H1 (cell line): Measurements from ENCODE around the gene GPC1. TPM values are rescaled to one million over a fixed set of nuclear protein-coding genes. Genes with fewer than 3 reads are reported as not detected.
A peak's percentile ranks its signal among the peaks of the same experiment; 100 is the strongest.

Experiments used
- CTCF ChIA-PET: fragments of 300-600 bp; sonication (Branson Sonifier 250); formaldehyde crosslinking; loops from one replicate; lab custom pipeline; 2021; ENCODE audit not compliant: partially characterized antibody; lab: Charles Lee
- POLR2A ChIA-PET: fragments of 300-600 bp; sonication (Branson Sonifier 250); formaldehyde crosslinking; loops from one replicate; lab custom pipeline; 2021; ENCODE audit warnings: inconsistent platforms; ENCODE audit not compliant: partially characterized antibody; lab: Charles Lee
- DNase-seq, 2 experiments: peaks; one replicate each; pipeline versions ENCODE4 v3.0.0 to v3.0.0-alpha.2; 2010 to 2022; ENCODE audit warnings: low spot score in 2 of 2, low read depth in 1 of 2, mixed read lengths in 1 of 2
- FAIRE-seq: peaks from 2 replicates; lab custom pipeline; 2011; peaks lifted over from hg19 to GRCh38; lab: Jason Lieb, UNC
- H2AFZ ChIP-seq: 2 replicates; pipeline ENCODE4 v1.8.1; 2012; ENCODE audit warnings: low read length, inconsistent platforms
- H2AK5ac ChIP-seq: 2 replicates; pipeline ENCODE4 v1.6.1; 2013; ENCODE audit warnings: low read depth, low read length
- H2BK120ac ChIP-seq: replicated peaks from 2 replicates; pipeline ENCODE3; 2013; ENCODE audit warnings: low read depth, low read length, inconsistent platforms
- H2BK12ac ChIP-seq: 2 replicates; pipeline ENCODE4 v1.6.1; 2013; ENCODE audit warnings: low read depth, low read length
- H2BK15ac ChIP-seq: 2 replicates; pipeline ENCODE4 v1.6.1; 2013; ENCODE audit warnings: low read length
- H2BK20ac ChIP-seq: 2 replicates; pipeline ENCODE4 v1.6.1; 2013; ENCODE audit warnings: low read length
- H2BK5ac ChIP-seq: 2 replicates; pipeline ENCODE4 v1.6.1; 2013; ENCODE audit warnings: low read depth, low read length
- H3K14ac ChIP-seq: 2 replicates; pipeline ENCODE4 v1.6.1; 2013; ENCODE audit warnings: inconsistent platforms; ENCODE audit not compliant: insufficient read length
- H3K18ac ChIP-seq: 2 replicates; pipeline ENCODE4 v1.6.1; 2013; ENCODE audit warnings: low read length; ENCODE audit errors: extremely low read depth
- H3K23ac ChIP-seq: 2 replicates; pipeline ENCODE4 v1.6.1; 2013; ENCODE audit warnings: inconsistent platforms; ENCODE audit not compliant: insufficient read length
- H3K23me2 ChIP-seq: 2 replicates; pipeline ENCODE4 v1.6.1; 2013; ENCODE audit warnings: low read depth, low read length
- H3K27ac ChIP-seq: 2 replicates; pipeline ENCODE4 v1.6.1; 2011; ENCODE audit warnings: low read depth, low read length, inconsistent platforms
- H3K27me3 ChIP-seq, 4 experiments: replicated peaks in 1 of 4; 1 replicate in 1 of 4; 2 replicates in 3 of 4; pipeline versions ENCODE4 v1.6.1 to v1.8.1; 2011 to 2013; ENCODE audit warnings: low read length in 3 of 4, mild to moderate bottlenecking in 3 of 4, inconsistent platforms in 2 of 4, mixed read lengths in 2 of 4, moderate library complexity in 1 of 4; ENCODE audit not compliant: control insufficient read depth in 3 of 4, insufficient read depth in 3 of 4; ENCODE audit errors: extremely low read depth in 1 of 4
- H3K36me3 ChIP-seq, 4 experiments: 2 replicates each; pipeline versions ENCODE4 v1.6.1 to v1.8.1; 2011 to 2013; ENCODE audit warnings: mild to moderate bottlenecking in 4 of 4, low read length in 3 of 4, moderate library complexity in 2 of 4, control low read depth in 1 of 4, inconsistent platforms in 1 of 4; ENCODE audit not compliant: insufficient read depth in 4 of 4, control insufficient read depth in 2 of 4
- H3K4ac ChIP-seq: replicated peaks from 2 replicates; pipeline ENCODE3; 2013; ENCODE audit warnings: low read length, low read depth, mixed read lengths, inconsistent platforms; ENCODE audit not compliant: insufficient read length
- H3K4me1 ChIP-seq, 4 experiments: replicated peaks in 1 of 4; 1 replicate in 1 of 4; 2 replicates in 3 of 4; pipeline versions ENCODE4 v1.6.1 to v1.8.1; 2011 to 2013; ENCODE audit warnings: low read length in 3 of 4, inconsistent platforms in 2 of 4, mixed read lengths in 1 of 4; ENCODE audit not compliant: insufficient read depth in 4 of 4, control insufficient read depth in 3 of 4
- H3K4me2 ChIP-seq, 2 experiments: 2 replicates each; pipeline versions ENCODE4 v1.6.1 to v1.8.1; 2011 to 2013; ENCODE audit warnings: low read depth in 2 of 2, low read length in 2 of 2, control low read depth in 1 of 2, inconsistent platforms in 1 of 2, mild to moderate bottlenecking in 1 of 2; ENCODE audit not compliant: insufficient read depth in 1 of 2
- H3K4me3 ChIP-seq, 4 experiments: fragments of 200-600, 300-600 bp in 1 of 4; sonication (generic), shearing (Covaris generic), sonication (Bioruptor Twin) in 1 of 4; 2 replicates each; pipeline versions ENCODE4 v1.5.1 to v1.8.1; 2011 to 2016; ENCODE audit warnings: low read length in 4 of 4, low read depth in 3 of 4, control low read depth in 2 of 4, inconsistent platforms in 2 of 4, mild to moderate bottlenecking in 2 of 4, mixed read lengths in 1 of 4, moderate library complexity in 1 of 4; ENCODE audit not compliant: insufficient read depth in 2 of 4; ENCODE audit errors: extremely low read depth in 1 of 4
- H3K56ac ChIP-seq: replicated peaks from 2 replicates; pipeline ENCODE3; 2013; ENCODE audit warnings: low read depth, mild to moderate bottlenecking, mixed read lengths, low read length, inconsistent platforms; ENCODE audit not compliant: insufficient read length
- H3K79me1 ChIP-seq: 2 replicates; pipeline ENCODE4 v1.6.1; 2013; ENCODE audit warnings: low read depth, low read length, control low read depth
- H3K79me2 ChIP-seq, 2 experiments: 2 replicates each; pipeline versions ENCODE4 v1.6.1 to v1.8.1; 2012 to 2013; ENCODE audit warnings: low read length in 2 of 2, mild to moderate bottlenecking in 2 of 2, inconsistent platforms in 1 of 2; ENCODE audit not compliant: insufficient read depth in 2 of 2, control insufficient read depth in 1 of 2
- H3K9ac ChIP-seq, 4 experiments: replicated peaks in 1 of 4; 1 replicate in 1 of 4; 2 replicates in 3 of 4; pipeline versions ENCODE4 v1.6.1 to v1.8.1; 2011 to 2013; ENCODE audit warnings: low read depth in 3 of 4, low read length in 3 of 4, control low read depth in 2 of 4, mild to moderate bottlenecking in 2 of 4, moderate library complexity in 2 of 4, inconsistent platforms in 1 of 4; ENCODE audit errors: extremely low read depth in 1 of 4
- H3K9me3 ChIP-seq, 2 experiments: 2 replicates each; pipeline versions ENCODE4 v1.6.1 to v1.8.1; 2012 to 2013; ENCODE audit warnings: mild to moderate bottlenecking in 2 of 2, moderate library complexity in 2 of 2, control low read depth in 1 of 2, inconsistent platforms in 1 of 2, low read depth in 1 of 2, low read length in 1 of 2, mixed read lengths in 1 of 2; ENCODE audit not compliant: insufficient read depth in 2 of 2
- H4K20me1 ChIP-seq, 2 experiments: replicated peaks in 1 of 2; 2 replicates each; pipeline versions ENCODE3 to v1.8.1; 2011 to 2013; ENCODE audit warnings: inconsistent platforms in 2 of 2, low read length in 2 of 2, mild to moderate bottlenecking in 1 of 2; ENCODE audit not compliant: insufficient read depth in 2 of 2, control insufficient read depth in 1 of 2
- H4K5ac ChIP-seq: 2 replicates; pipeline ENCODE4 v1.6.1; 2013; ENCODE audit warnings: low read length, low read depth, mixed read lengths, inconsistent platforms; ENCODE audit not compliant: insufficient read length
- H4K8ac ChIP-seq: 2 replicates; pipeline ENCODE4 v1.8.0; 2013; ENCODE audit warnings: mild to moderate bottlenecking, moderate library complexity, low read length, inconsistent platforms; ENCODE audit not compliant: insufficient read depth; ENCODE audit errors: extremely low read depth
- H4K91ac ChIP-seq: replicated peaks from 2 replicates; pipeline ENCODE3; 2013; ENCODE audit warnings: low read length, mixed read lengths, inconsistent platforms; ENCODE audit not compliant: insufficient read length
- RNF2 ChIP-seq: fragments of 200-900, 300-1000 bp; sonication (generic); IDR thresholded peaks from 2 replicates; pipeline ENCODE4 v1.7.1; 2016; ENCODE audit warnings: borderline replicate concordance, low read depth, mild to moderate bottlenecking, antibody characterized with exemption, low read length; ENCODE audit not compliant: poor library complexity, severe bottlenecking; ENCODE audit errors: missing control alignments
- WGBS, 2 experiments: shearing (Covaris generic) in 1 of 2; methylation state at CpG; one replicate each; pipeline versions ENCODE4 v1.1.6 to v1.1.7; 2013 to 2015; ENCODE audit warnings: low lambda C conversion rate in 2 of 2, mixed read lengths in 2 of 2, inconsistent platforms in 1 of 2, low coverage in 1 of 2, missing lambda C conversion rate in 1 of 2; ENCODE audit not compliant: insufficient replicate concordance in 2 of 2, insufficient coverage in 1 of 2, insufficient read length in 1 of 2; ENCODE audit errors: extremely low coverage in 1 of 2, missing lambda C conversion rate in 1 of 2; 5-methylcytosine and 5-hydroxymethylcytosine counted together
- polyA plus RNA-seq, 7 experiments: library from polyadenylated mRNA; depleted of rRNA in 3 of 7; stranded (reverse) in 5 of 7; unstranded in 2 of 7; fragments of >200 nt in 5 of 7; fragments of 200-250 nt in 2 of 7; gene quantifications; 1 replicate in 5 of 7; 2 replicates in 1 of 7; 4 replicates in 1 of 7; pipeline versions ENCODE4 v1.2.1 to v1.2.3, GENCODE V29; 2011 to 2013; ENCODE audit warnings: missing spikeins in 2 of 7, mixed read lengths in 2 of 7
- total RNA-seq: library from RNA; stranded (reverse); fragmentation: NEBNext Ultra II Directional; extraction: Animal tissue kit (Norgen Biotek cat#: 25700); gene quantifications from 2 replicates; pipeline ENCODE4 v1.2.1, GENCODE V29; 2021
- TF ChIP-seq, protein P1 (sequence below), 3 experiments: IDR thresholded peaks; 1 replicate in 2 of 3; 2 replicates in 1 of 3; pipeline versions ENCODE4 v1.5.1 to v1.6.1; 2011; ENCODE audit warnings: low read length in 3 of 3, mild to moderate bottlenecking in 3 of 3, inconsistent platforms in 2 of 3, low read depth in 1 of 3, moderate library complexity in 1 of 3; ENCODE audit not compliant: insufficient read depth in 1 of 3; ENCODE audit errors: control extremely low read depth in 1 of 3

GPC1 gene
- total and polyA plus RNA-seq, 2 of the 8 experiments (the other 6 are each of a cell fraction or from before 2014, with no cell fraction given): 21.9 to 28.3 TPM

DNA sequence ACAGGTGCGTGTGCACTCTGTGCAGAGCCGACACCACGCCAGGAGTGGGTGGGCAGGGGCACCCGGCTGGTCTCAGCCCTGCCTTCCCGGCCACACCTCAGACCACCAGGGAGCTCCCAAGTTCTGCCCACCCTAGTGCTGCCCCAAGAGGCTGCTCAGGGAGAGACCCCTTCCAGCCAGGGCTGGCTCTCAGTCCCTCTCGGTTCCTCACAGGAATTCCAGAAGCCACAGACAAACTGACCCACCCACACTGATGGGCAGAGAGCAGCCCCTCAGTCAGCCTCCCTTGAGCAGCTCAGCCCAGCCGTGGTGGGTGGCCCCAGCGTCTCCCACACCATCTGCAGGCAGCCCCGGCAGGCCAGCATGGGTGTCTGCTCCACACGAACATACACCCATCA is 33.8 kb downstream of the GPC1 start:
- no peak overlapping the region for H3K14ac ChIP-seq
- H3K56ac ChIP-seq: no peak overlapping the region
- no peak overlapping the region for H4K5ac ChIP-seq
- FAIRE-seq (no peak), DNase-seq (no peak)
- H3K18ac ChIP-seq: no peak overlapping the region
- peaks cover 0 to 6% (median 0%) of the 10 kb centered on the region in 4 experiments; a peak in 3 of 8 replicates for H3K36me3 ChIP-seq
- H3K4me1 ChIP-seq: no peaks in the 10 kb centered on the region
- H3K27ac ChIP-seq: no peak overlapping the region
- H3K27me3 ChIP-seq: peaks cover 0 to 5% (median 3%) of the 10 kb centered on the region in 4 experiments; a peak in 3 of 7 replicates
- 0 out of 2 replicates have a peak overlapping the region, but pooled peaks have one; percentile 40 for H2BK5ac ChIP-seq
- H3K9ac ChIP-seq: no peak overlapping the region
- H3K4ac ChIP-seq: no peak overlapping the region
- peaks cover 4% of the 10 kb centered on the region; the same call in 1 of the 2 replicates for H3K23me2 ChIP-seq
- no peaks in the 10 kb centered on the region for H3K79me2 ChIP-seq
- no peak for TF ChIP-seq RNF2
- TF ChIP-seq, protein P1, sequence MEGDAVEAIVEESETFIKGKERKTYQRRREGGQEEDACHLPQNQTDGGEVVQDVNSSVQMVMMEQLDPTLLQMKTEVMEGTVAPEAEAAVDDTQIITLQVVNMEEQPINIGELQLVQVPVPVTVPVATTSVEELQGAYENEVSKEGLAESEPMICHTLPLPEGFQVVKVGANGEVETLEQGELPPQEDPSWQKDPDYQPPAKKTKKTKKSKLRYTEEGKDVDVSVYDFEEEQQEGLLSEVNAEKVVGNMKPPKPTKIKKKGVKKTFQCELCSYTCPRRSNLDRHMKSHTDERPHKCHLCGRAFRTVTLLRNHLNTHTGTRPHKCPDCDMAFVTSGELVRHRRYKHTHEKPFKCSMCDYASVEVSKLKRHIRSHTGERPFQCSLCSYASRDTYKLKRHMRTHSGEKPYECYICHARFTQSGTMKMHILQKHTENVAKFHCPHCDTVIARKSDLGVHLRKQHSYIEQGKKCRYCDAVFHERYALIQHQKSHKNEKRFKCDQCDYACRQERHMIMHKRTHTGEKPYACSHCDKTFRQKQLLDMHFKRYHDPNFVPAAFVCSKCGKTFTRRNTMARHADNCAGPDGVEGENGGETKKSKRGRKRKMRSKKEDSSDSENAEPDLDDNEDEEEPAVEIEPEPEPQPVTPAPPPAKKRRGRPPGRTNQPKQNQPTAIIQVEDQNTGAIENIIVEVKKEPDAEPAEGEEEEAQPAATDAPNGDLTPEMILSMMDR (IDR thresholded peaks at IDR 0.05; ENCODE audit: control extremely low read depth in 1 of 3, insufficient read depth in 1 of 3, low read depth in 1 of 3, low read length in 3 of 3): peak in 2 of 3 experiments; percentile 35; a peak in 3 of 4 replicates
- peaks cover 0 to 9% of the 10 kb centered on the region in 2 experiments for H4K20me1 ChIP-seq
- no peak overlapping the region for H2BK20ac ChIP-seq
- no peak overlapping the region for H2AFZ ChIP-seq
- peak overlapping the region; percentile 43 for H2BK120ac ChIP-seq
- no peak overlapping the region for H3K4me3 ChIP-seq
- POLR2A ChIA-PET: interaction anchor here (2.0 kb wide), 1 partner anchor 11 kb away, joined by 6 read pairs; no protein-coding TSS in a partner anchor
- H3K9me3 ChIP-seq: no peaks in the 10 kb centered on the region
- H2AK5ac ChIP-seq: peak overlapping the region; percentile 77
- WGBS, 2 experiments: 69% methylated on average over 10 of the region's 10 CpGs; no CpG with 5 or more reads in 1 of the 2 experiments
- H4K91ac ChIP-seq: no peak overlapping the region
- no peak overlapping the region for H2BK15ac ChIP-seq
- H3K23ac ChIP-seq: no peak overlapping the region
- H2BK12ac ChIP-seq: no peak overlapping the region
- CTCF ChIA-PET: interaction anchor here (0.8 to 1.2 kb wide), 4 partner anchors 8 to 18 kb away, joined by 3 to 6 read pairs (median 3); no protein-coding TSS in a partner anchor
- no peaks in the 10 kb centered on the region for H3K79me1 ChIP-seq
- peak overlapping the region; percentile 57; the same call in 1 of the 2 replicates for H4K8ac ChIP-seq
- no peak overlapping the region for H3K4me2 ChIP-seq
